HG02642 (cell line): Measurements from ENCODE around the gene DLL1.
"Not testable (repeated sequence)": the region's sequence is repeated elsewhere in the genome, so short reads cannot be mapped to it uniquely, and the experiment has no call there.

Experiments used
- ATAC-seq: cut with Tn5 transposase; IDR thresholded peaks from one replicate; pipeline ENCODE4 v1.9.1; 2021; ENCODE audit warnings: mild to moderate bottlenecking; ENCODE audit not compliant: unreplicated experiment, poor library complexity

Gene DLL1, protein sequence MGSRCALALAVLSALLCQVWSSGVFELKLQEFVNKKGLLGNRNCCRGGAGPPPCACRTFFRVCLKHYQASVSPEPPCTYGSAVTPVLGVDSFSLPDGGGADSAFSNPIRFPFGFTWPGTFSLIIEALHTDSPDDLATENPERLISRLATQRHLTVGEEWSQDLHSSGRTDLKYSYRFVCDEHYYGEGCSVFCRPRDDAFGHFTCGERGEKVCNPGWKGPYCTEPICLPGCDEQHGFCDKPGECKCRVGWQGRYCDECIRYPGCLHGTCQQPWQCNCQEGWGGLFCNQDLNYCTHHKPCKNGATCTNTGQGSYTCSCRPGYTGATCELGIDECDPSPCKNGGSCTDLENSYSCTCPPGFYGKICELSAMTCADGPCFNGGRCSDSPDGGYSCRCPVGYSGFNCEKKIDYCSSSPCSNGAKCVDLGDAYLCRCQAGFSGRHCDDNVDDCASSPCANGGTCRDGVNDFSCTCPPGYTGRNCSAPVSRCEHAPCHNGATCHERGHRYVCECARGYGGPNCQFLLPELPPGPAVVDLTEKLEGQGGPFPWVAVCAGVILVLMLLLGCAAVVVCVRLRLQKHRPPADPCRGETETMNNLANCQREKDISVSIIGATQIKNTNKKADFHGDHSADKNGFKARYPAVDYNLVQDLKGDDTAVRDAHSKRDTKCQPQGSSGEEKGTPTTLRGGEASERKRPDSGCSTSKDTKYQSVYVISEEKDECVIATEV

GRCh38 chr6:170290296-170291128, at the start of gene DLL1:
Gene DLL1, minus strand, starts transcription at chr6:170291078. Its CDS starts 939 bp downstream, at chr6:170290139.
- no peak for ATAC-seq

DNA sequence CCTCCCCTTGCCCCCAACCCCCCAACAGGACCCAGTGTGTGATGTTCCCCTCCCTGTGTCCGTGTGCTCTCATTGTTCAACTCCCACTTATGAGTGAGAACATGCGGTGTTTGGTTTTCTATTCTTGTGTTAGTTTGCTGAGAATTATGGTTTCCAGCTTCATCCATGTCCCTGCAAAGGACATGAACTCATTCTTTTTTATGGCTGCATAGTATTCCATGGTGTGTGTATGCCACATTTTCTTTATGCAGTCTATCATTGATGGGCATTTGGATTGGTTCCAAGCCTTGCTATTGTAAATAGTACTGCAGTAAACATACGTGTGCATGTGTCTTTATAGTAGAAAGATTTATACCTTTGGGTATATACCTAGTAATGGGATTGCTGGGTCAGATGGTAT, 44.3 kb upstream of the DLL1 start:
- not testable (repeated sequence) for ATAC-seq

DNA sequence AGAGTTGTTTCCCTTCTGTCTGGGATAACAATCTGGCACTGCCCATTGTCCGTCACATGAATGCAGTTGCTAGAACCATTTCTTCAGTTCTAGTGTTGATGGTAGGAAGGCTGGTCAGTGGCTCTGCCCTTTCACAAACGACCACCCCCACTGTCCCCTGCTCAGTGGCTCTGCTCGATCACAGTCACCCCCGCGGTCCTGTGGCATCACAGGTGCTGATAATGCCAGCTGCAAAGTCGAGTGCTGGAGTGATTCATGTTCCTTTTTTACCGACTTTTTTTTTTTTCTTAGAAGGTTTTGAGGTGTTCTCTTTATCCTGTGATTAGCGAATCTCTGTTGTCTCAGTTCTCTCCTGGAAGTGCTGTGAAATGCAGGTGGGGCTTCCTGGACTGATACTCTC, 38.4 kb upstream of the DLL1 start:
- ATAC-seq, result no peak

- ATAC-seq, result no peak
These were observed 26.8 kb upstream of the DLL1 start for GRCh38 chr6:170317718-170318117.

DNA sequence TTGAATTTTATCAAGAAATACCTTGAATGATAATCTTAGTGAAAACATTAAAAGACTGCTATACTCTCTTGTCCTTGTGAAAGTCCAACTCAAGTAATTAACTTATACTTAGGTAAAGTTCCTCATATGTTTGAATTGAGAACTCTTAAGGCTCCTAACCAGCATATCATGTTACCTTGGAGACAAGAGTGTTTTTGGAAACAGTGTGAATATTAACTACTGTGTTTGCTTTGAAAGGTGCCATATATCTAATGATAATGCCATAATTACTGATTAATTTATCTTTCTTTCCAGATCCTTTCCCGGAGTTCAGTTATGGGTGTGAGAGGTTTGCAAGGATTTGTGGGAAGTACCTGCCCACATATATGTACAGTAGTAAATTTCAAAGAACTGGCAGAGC, 26.2 kb upstream of the DLL1 start:
- no peak for ATAC-seq

- ATAC-seq, result no peak
These were observed 25.2 kb upstream of the DLL1 start for GRCh38 chr6:170316071-170316470.

GRCh38 chr6:170314983-170315382, 24.1 kb upstream of the DLL1 start:
- ATAC-seq, result no peak

GRCh38 chr6:170313716-170314295, 22.9 kb upstream of the DLL1 start:
- no peak for ATAC-seq

GRCh38 chr6:170312876-170313275, 22.0 kb upstream of the DLL1 start:
- no peak for ATAC-seq

DNA sequence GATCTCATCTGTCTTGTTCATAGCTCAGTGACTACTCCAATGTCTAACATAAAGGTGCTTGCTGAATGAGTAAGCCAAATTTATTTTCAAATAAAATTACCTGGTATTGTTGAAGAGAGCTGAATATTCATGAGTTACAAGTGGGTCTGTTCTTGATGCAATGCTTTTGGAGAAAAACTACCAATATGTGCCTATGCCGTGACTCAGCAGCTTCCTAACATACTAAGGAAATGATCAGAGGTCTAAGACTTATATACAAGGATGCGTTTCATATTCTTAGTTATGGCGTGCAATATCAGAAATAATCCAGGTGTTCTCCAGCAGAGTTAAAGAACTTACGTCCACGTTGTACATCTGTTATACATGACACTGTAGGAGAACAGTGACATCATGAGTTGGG, 20.8 kb upstream of the DLL1 start:
- ATAC-seq, result no peak

- no peak for ATAC-seq
These were observed 17.9 kb upstream of the DLL1 start for GRCh38 chr6:170308761-170309160.

DNA sequence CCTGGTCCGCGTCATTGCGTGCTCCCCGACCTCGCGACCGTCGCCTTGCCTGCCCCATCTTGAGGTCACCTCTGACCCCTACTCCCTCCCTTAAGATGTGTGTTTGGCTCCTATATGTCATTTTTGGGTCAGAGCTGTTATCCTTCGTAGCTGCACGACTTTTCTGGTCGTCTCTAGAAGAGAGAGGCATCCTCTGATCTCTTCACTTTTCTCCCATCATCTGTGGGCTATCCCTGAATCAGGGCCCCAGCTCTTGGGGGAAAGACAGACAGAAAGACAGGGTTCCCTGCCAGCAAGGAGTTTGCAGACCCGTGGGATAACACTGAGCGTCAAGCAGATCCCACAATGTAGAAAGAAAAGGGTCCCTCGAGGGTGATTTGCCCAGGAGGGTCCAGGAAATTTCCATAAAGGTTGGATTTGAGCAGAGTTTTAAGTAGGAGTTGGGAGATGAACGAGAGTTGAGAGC, 16.2 kb upstream of the DLL1 start:
- no peak for ATAC-seq

DNA sequence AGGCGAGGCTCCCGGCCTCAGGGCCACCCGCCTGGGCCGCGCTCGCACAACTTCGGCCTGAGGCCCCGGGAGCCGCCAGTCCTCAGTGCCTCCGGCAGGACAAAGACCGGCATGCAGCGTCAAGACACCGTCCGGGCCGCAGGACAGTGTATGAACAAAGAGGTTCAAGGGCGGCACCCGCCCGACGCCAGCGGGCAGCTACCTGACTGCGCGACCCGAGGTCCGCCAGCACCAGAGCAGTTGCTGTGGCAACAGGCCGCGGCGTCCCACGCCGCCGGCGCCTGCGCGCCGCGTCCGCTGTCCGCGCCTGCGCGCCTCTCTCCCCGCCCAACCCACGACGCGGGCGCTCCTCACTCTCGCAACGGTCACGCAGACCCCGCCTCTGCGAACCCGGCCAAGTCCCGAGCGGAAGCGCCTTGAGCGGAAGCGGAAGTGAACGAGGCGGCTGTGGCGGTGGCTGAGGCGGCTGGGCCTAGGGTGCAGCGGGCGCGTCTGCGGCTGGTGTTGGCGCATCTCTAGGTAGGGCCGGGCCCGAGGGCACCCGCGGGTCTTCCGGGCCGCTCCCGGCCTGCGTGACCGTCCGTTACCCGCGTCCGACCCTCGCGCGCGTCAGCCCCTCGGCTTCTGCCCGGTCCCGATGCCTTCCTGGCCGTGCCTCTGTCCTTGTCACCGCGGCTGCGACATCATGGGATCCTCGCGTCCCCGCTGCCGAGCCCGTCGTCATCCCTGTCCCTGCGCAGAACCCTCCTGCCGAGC, 15.6 kb upstream of the DLL1 start, which contains the start of gene FAM120B:
TSS of gene FAM120B (plus strand) at position 435 of the 756 bp plus-strand sequence. CDS start 10,633 bp downstream, outside the sequence.
- ATAC-seq, result peak; percentile 99

DNA sequence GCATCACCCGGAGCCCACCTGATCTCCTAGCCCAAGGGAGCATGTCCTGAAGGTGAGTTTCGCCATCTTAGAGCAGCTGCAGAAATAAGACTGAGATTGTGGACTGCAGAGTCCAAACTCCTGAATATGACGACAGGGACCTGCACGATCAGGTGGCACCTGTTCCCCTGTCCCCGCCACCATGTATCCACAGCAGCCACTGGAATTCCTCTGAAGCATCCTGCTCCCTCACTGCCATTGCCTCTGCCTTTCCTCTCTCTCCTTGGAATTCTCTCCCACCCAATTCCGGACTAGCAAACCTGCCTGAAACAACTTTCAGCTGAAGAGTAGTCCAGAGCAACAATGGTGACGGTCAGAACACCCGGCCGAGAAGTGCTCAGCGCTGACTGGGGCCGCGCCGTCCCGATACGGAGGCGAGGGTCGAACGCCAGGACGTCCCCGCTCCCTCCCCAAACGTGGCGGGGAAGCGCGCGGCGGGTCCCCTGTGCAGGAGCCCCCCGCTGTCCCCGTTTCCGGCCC, 15.0 kb upstream of the DLL1 start:
- ATAC-seq, result no peak

DNA sequence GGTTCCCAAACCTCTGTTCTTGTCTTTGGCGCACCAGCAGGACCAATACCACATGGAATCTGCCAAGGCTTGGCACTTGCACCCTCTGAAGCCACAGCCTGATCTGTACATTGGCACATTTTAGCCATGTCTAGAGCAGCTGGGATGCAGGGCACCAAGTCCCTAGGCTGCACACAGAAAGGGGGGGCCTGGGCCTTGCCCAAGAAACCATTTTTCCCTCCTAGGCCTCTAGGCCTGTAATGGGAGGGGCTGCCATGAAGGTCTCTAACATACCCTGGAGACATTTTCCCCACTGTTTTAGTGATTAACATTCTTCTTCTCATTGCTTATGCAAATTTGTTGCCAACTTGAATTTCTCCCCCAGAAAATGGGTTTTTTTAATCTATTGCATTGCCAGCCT, 10.3 kb upstream of the DLL1 start:
- no peak for ATAC-seq

- no peak for ATAC-seq
These were observed 7.8 kb upstream of the DLL1 start for GRCh38 chr6:170298688-170299087.

DNA sequence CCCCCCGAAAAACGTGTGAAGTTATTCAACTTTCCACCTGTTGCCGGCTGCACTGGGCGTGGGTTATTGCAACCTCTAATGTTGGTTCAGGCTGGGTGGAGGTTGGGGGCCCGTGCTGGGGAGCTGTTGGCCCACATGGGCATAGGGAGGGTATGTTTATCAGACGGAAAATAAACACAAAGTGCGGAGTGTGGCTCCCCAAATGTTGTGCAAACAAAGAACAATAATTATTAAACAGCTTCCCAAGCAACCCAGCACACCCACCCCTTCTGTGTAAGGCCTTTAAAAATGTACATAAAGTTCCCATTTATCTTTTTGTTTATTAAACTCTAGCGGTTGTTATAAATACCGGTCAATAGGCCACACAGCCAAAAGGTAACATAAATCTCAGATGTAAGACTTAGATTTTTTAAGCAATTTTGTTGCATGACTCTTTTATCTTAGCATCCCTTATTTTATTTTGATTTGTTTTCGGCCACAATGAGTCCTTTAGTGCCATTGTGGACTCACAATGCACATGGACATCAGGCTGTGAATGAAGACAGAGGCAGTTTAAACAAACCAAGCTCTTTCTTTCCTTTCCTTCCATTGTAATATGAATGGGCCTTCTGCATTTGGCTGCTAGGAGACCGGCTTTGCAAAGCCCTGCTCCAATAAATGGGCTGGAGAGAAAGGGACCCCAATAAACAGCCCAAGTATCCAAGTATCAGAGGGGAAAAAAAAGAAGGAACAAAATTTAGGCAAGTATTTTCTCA, 6.9 kb upstream of the DLL1 start:
- no peak for ATAC-seq

DNA sequence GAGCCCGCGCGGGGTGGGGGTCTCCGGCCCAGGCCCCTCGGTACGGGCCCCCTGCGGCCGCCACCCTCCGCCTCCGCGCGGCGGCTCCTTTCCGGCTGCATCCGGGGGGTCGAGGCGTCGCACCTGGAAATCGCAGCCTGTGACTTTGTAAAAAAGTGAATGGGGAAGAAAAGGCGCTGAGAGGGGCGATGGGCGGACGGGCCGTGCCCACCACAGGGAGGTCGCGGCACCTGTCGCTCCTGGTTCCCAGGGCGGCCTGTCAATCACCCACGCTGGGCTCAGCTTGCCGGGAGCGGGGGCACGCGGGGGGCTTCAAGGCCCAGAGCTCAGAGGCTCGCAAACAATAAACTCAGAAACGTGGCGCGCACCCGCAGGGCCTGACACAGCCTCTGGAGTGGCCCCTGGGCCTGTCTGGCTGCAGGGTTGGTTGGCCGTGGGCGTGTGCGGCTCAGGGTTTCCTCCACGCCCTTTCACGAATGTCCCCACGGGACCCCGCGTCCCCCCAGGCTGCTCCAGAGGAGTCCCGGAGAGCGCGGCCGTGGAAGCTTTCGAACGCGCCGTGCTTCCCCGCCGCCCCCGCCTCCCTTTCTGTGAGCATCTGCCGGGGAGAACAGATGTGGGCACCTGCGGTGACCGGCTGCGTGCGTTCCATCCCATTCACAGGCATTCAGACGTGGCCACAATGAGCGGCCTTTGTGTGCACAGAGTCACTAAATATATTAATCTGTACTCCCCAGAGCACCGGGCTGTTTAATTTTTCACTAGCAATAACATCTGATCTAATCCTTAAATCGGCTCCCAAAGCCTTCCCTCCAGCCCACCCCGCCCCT, 6.1 kb upstream of the DLL1 start:
- no peak for ATAC-seq
